ENCODE measurements around the gene SMG6. TPM values are rescaled to one million over a fixed set of nuclear protein-coding genes. Genes with fewer than 3 reads are reported as not detected.

Gene SMG6
- total and polyA plus RNA-seq, 2 of the 8 experiments (the other 6 are each of a cell fraction or from before 2014, with no cell fraction given): 18.5 to 25.2 TPM

GRCh38 chr17:2070241-2071023, 233.2 kb downstream of the SMG6 start:
- no peak overlapping the region for H3K56ac ChIP-seq (replicated peaks; ENCODE audit: insufficient read length, low read depth, low read length)
- DNase-seq (ENCODE audit: low read depth in 1 of 2, low spot score in 2 of 2) (no peak), FAIRE-seq (peak; percentile 57)
- POLR2A ChIA-PET (ENCODE audit: partially characterized antibody): interaction anchor here (0.9 kb wide), 1 partner anchor 17 kb away, joined by 3 read pairs; no protein-coding TSS in a partner anchor
- H2BK120ac ChIP-seq (replicated peaks; ENCODE audit: low read depth, low read length): no peak overlapping the region
- no peak overlapping the region for H4K5ac ChIP-seq (ENCODE audit: insufficient read length, low read depth, low read length)
- H3K79me1 ChIP-seq (ENCODE audit: low read depth, low read length): no peaks in the 10 kb centered on the region
- H3K4me1 ChIP-seq (replicated peaks in 1 of 4; ENCODE audit: control insufficient read depth in 3 of 4, insufficient read depth in 4 of 4, low read length in 3 of 4): peaks cover under 1 to 14% (median 5%) of the 10 kb centered on the region in 4 experiments; a peak in 6 of 7 replicates
- no peaks in the 10 kb centered on the region for H3K27me3 ChIP-seq (replicated peaks in 1 of 4; ENCODE audit: control insufficient read depth in 3 of 4, extremely low read depth in 1 of 4, insufficient read depth in 3 of 4, low read length in 3 of 4)
- no peaks in the 10 kb centered on the region for H3K9me3 ChIP-seq (ENCODE audit: insufficient read depth in 2 of 2, low read depth in 1 of 2, low read length in 1 of 2)
- no peak overlapping the region for H4K8ac ChIP-seq (ENCODE audit: extremely low read depth, insufficient read depth, low read length)
- H3K36me3 ChIP-seq (ENCODE audit: control insufficient read depth in 2 of 4, insufficient read depth in 4 of 4, low read length in 3 of 4): peaks cover 0 to 4% (median 0%) of the 10 kb centered on the region in 4 experiments; a peak in 1 of 8 replicates
- H3K4me3 ChIP-seq (ENCODE audit: extremely low read depth in 1 of 4, insufficient read depth in 2 of 4, low read depth in 3 of 4, low read length in 4 of 4): no peak overlapping the region
- peaks cover 2 to 6% of the 10 kb centered on the region in 2 experiments for H4K20me1 ChIP-seq (replicated peaks in 1 of 2; ENCODE audit: control insufficient read depth in 1 of 2, insufficient read depth in 2 of 2, low read length in 2 of 2)
- no peak overlapping the region for H3K4ac ChIP-seq (replicated peaks; ENCODE audit: insufficient read length, low read depth, low read length)
- no peak overlapping the region for H2BK15ac ChIP-seq (ENCODE audit: low read length)
- CTCF ChIA-PET (ENCODE audit: partially characterized antibody): interaction anchor here (0.8 to 11.7 kb wide), 17 partner anchors 12 to 807 kb away, joined by 3 to 122 read pairs (median 3); partner anchors contain the start of gene HIC1
- no peak overlapping the region for H3K4me2 ChIP-seq (ENCODE audit: insufficient read depth in 1 of 2, low read depth in 2 of 2, low read length in 2 of 2)
- WGBS, 2 experiments (ENCODE audit: extremely low coverage in 1 of 2, insufficient coverage in 1 of 2, insufficient read length in 1 of 2, insufficient replicate concordance in 2 of 2, low coverage in 1 of 2, low lambda C conversion rate in 2 of 2, missing lambda C conversion rate in 1 of 2): 73% methylated on average over 13 of the region's 13 CpGs; no CpG with 5 or more reads in 1 of the 2 experiments
- H2AK5ac ChIP-seq (ENCODE audit: low read depth, low read length): 0 out of 2 replicates have a peak overlapping the region, but pooled peaks have one; percentile 71
- H3K79me2 ChIP-seq (ENCODE audit: control insufficient read depth in 1 of 2, insufficient read depth in 2 of 2, low read length in 2 of 2): no peaks in the 10 kb centered on the region
- peak overlapping the region; percentile 77 for H2BK5ac ChIP-seq (ENCODE audit: low read depth, low read length)
- H3K9ac ChIP-seq (replicated peaks in 1 of 4; ENCODE audit: extremely low read depth in 1 of 4, low read depth in 3 of 4, low read length in 3 of 4): no peak overlapping the region
- H3K23me2 ChIP-seq (ENCODE audit: low read depth, low read length): no peaks in the 10 kb centered on the region
- H3K14ac ChIP-seq (ENCODE audit: insufficient read length): no peak overlapping the region
- H2BK12ac ChIP-seq (ENCODE audit: low read depth, low read length): peak overlapping the region; percentile 53; the same call in 1 of the 2 replicates
- peak overlapping the region; percentile 30 for H4K91ac ChIP-seq (replicated peaks; ENCODE audit: insufficient read length, low read length)
- TF ChIP-seq RBBP5 (IDR thresholded peaks at IDR 0.05; ENCODE audit: borderline replicate concordance, low read depth, low read length): no peak
- no peak for TF ChIP-seq EP300 (IDR thresholded peaks at IDR 0.05; ENCODE audit: borderline replicate concordance in 1 of 2, low read depth in 2 of 2, low read length in 2 of 2)
- no peak for TF ChIP-seq SIX5 (IDR thresholded peaks at IDR 0.05; ENCODE audit: low read depth, low read length)
- TF ChIP-seq CTCF (IDR thresholded peaks at IDR 0.05; ENCODE audit: control extremely low read depth in 1 of 3, insufficient read depth in 1 of 3, low read depth in 1 of 3, low read length in 3 of 3): peak; percentile 26 to 53 (median 44)
- peak; percentile 62 for TF ChIP-seq TEAD4 (IDR thresholded peaks at IDR 0.05; ENCODE audit: low read depth, low read length)
- TF ChIP-seq RAD21 (IDR thresholded peaks at IDR 0.05 in 1 of 2, conservative IDR thresholded peaks at IDR 0.05 in 1 of 2; ENCODE audit: low read depth in 2 of 2, low read length in 2 of 2): peak; percentile 17 to 42; a peak in 2 of 4 replicates
- H2AFZ ChIP-seq (ENCODE audit: low read length): no peak overlapping the region
- H2BK20ac ChIP-seq (ENCODE audit: low read length): 0 out of 2 replicates have a peak overlapping the region, but pooled peaks have one; percentile 82
- no peak overlapping the region for H3K23ac ChIP-seq (ENCODE audit: insufficient read length)
- no peak overlapping the region for H3K18ac ChIP-seq (ENCODE audit: extremely low read depth, low read length)
- H3K27ac ChIP-seq (ENCODE audit: low read depth, low read length): no peak overlapping the region
